Measurements from ENCODE around the gene CPZ. TPM values are rescaled to one million over a fixed set of nuclear protein-coding genes. Genes with fewer than 3 reads are reported as not detected.

Gene CPZ
- total RNA-seq, 1 donor from 2014 or later: not detected

DNA sequence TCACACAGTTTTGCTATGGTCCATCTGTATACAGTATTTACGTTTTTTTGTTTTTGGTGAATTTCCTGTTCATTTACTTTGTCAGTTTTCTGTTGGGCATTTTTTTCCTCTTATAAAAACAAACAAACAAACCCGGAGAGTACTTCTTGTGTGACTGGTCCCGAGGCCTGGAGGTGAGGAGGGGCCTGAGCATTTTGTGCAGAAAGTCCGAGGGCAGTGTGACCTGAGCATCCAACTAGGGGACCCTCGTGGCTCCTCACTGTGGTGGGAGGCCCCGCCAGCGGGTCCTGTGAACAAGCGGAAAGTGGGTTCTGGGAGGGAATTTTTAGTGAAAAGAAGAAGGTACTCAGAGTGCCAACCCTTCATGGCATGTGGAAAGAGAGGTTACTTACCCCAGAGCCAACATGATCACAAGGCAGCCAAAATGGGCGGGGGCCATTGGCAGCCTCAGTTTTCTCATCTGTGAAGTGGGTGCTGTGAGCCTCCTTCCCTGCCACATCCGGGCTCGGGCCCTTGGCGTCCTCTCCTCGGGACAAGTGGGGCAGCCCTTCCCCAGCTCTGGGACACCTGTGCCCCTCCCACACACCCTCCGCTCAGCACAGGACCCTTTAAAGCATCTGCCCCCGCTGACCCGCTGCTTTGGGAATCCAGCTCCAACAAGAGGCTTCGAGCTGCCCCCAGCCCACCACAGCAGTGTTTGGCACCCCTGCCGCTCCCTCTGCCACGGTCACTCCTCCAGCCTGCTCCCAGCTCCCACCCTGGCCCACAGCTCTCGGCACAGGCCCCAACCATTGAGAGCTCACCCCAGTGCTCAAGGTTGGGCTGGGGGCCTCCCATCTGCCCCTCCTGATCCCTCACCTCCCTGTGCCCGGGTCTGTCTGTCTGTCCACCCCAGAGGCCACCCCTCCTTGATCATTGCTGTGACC, 35.2 kb upstream of the CPZ start:
- Histone ChIP-seq H3K27ac (no peak overlapping the region), H3K4me2 (no peak overlapping the region), H4K20me1 (ENCODE audit: low read depth) (no peaks in the 10 kb centered on the region), H3K27me3 (no peaks in the 10 kb centered on the region), H3F3A (ENCODE audit: low read depth) (no peaks in the 10 kb centered on the region), H3K36me3 (no peaks in the 10 kb centered on the region), H3K9me3 (ENCODE audit: low read depth) (no peaks in the 10 kb centered on the region), H3K9ac (no peak overlapping the region), H3K4me1 (peaks cover 6% of the 10 kb centered on the region), H2AFZ (replicated peaks) (no peak overlapping the region), H3K4me3 (no peak overlapping the region), H3K79me2 (ENCODE audit: low read depth) (no peaks in the 10 kb centered on the region)
- Mint-ChIP-seq H3K36me3 (no peaks in the 10 kb centered on the region), H3K9me3 (no peaks in the 10 kb centered on the region), H3K27me3 (ENCODE audit: insufficient read depth, low read depth) (peaks cover 10% of the 10 kb centered on the region), H3K27ac (no peak overlapping the region), H3K4me1 (no peaks in the 10 kb centered on the region), H3K4me3 (no peak overlapping the region)
- TF ChIP-seq CTCF (IDR thresholded peaks at IDR 0.05) (no peak), EZH2 (IDR thresholded peaks at IDR 0.05) (no peak), EZH2phosphoT487 (IDR thresholded peaks at IDR 0.05) (no peak)
- no peak for DNase-seq (ENCODE audit: low spot score)

- no peaks in the 10 kb centered on the region for H3K79me2 ChIP-seq (ENCODE audit: low read depth)
- no peak for DNase-seq (ENCODE audit: low spot score)
- Mint-ChIP-seq H3K36me3 (no peaks in the 10 kb centered on the region), H3K4me1 (no peaks in the 10 kb centered on the region), H3K4me3 (no peak overlapping the region), H3K27ac (no peak overlapping the region), H3K9me3 (no peaks in the 10 kb centered on the region), H3K27me3 (ENCODE audit: insufficient read depth, low read depth) (peaks cover 9% of the 10 kb centered on the region)
- no peak overlapping the region for H3K4me2 ChIP-seq
- H3K4me3 ChIP-seq: no peak overlapping the region
- no peak overlapping the region for H2AFZ ChIP-seq (replicated peaks)
- no peak overlapping the region for H3K27ac ChIP-seq
- no peak overlapping the region for H3K9ac ChIP-seq
- H4K20me1 ChIP-seq (ENCODE audit: low read depth): no peaks in the 10 kb centered on the region
- no peaks in the 10 kb centered on the region for H3K36me3 ChIP-seq
- H3K4me1 ChIP-seq: peaks cover 6% of the 10 kb centered on the region
- no peaks in the 10 kb centered on the region for H3F3A ChIP-seq (ENCODE audit: low read depth)
- H3K27me3 ChIP-seq: no peaks in the 10 kb centered on the region
- no peaks in the 10 kb centered on the region for H3K9me3 ChIP-seq (ENCODE audit: low read depth)
- no peak for TF ChIP-seq EZH2 (IDR thresholded peaks at IDR 0.05)
- TF ChIP-seq EZH2phosphoT487 (IDR thresholded peaks at IDR 0.05): no peak
- no peak for TF ChIP-seq CTCF (IDR thresholded peaks at IDR 0.05)
These were observed 34.2 kb upstream of the CPZ start for GRCh38 chr4:8558080-8558960.

GRCh38 chr4:8559011-8559410, 33.6 kb upstream of the CPZ start:
- Histone ChIP-seq H3F3A (ENCODE audit: low read depth) (no peaks in the 10 kb centered on the region), H3K36me3 (no peaks in the 10 kb centered on the region), H3K4me3 (no peak overlapping the region), H4K20me1 (ENCODE audit: low read depth) (no peaks in the 10 kb centered on the region), H3K4me1 (peaks cover 5% of the 10 kb centered on the region), H2AFZ (replicated peaks) (no peak overlapping the region), H3K4me2 (no peak overlapping the region), H3K27me3 (no peaks in the 10 kb centered on the region), H3K79me2 (ENCODE audit: low read depth) (no peaks in the 10 kb centered on the region), H3K9ac (no peak overlapping the region), H3K27ac (no peak overlapping the region), H3K9me3 (ENCODE audit: low read depth) (no peaks in the 10 kb centered on the region)
- H3K9me3 Mint-ChIP-seq: no peaks in the 10 kb centered on the region
- no peaks in the 10 kb centered on the region for H3K4me1 Mint-ChIP-seq
- H3K27ac Mint-ChIP-seq: no peak overlapping the region
- H3K36me3 Mint-ChIP-seq: no peaks in the 10 kb centered on the region
- no peak for DNase-seq (ENCODE audit: low spot score)
- H3K4me3 Mint-ChIP-seq: no peak overlapping the region
- no peak for TF ChIP-seq CTCF (IDR thresholded peaks at IDR 0.05)
- TF ChIP-seq EZH2 (IDR thresholded peaks at IDR 0.05): no peak
- no peak for TF ChIP-seq EZH2phosphoT487 (IDR thresholded peaks at IDR 0.05)
- peaks cover 7% of the 10 kb centered on the region for H3K27me3 Mint-ChIP-seq (ENCODE audit: insufficient read depth, low read depth)
